Tibial artery (tissue), 4 donors: ENCODE results near the gene CACTIN.
A peak's percentile ranks its signal among the peaks of the same experiment; 100 is the strongest.

ENCODE experiments used
- DNase-seq, 2 donors: peaks; one replicate each; pipeline ENCODE4 v3.0.0-alpha.2; 2019
- H3K27ac ChIP-seq, 2 donors: fragments of 200-600 bp; sonication (generic) in 1 of 2; 1 replicate in 1 of 2; 2 replicates in 1 of 2; pipeline ENCODE4 v1.5.1; 2018 to 2019; ENCODE audit warnings: mild to moderate bottlenecking in 1 of 2
- H3K27me3 ChIP-seq, 2 donors: fragments of 200-600 bp; sonication (generic) in 1 of 2; one replicate each; pipeline versions ENCODE4 v1.5.1 to v1.6.0; 2016 to 2019
- H3K36me3 ChIP-seq, 3 donors: fragments of 200-600 bp; sonication (generic) in 2 of 3; one replicate each; pipeline ENCODE4 v1.5.1; 2016 to 2019; ENCODE audit warnings: mild to moderate bottlenecking in 2 of 3
- H3K4me1 ChIP-seq, 4 donors: fragments of 200-600 bp; sonication (generic) in 2 of 4; 1 replicate in 3 of 4; 2 replicates in 1 of 4; pipeline ENCODE4 v1.5.1; 2016 to 2019
- H3K4me3 ChIP-seq, 2 donors: fragments of 200-600 bp; sonication (generic) in 1 of 2; 1 replicate in 1 of 2; 2 replicates in 1 of 2; pipeline ENCODE4 v1.5.1; 2018 to 2019; ENCODE audit warnings: mild to moderate bottlenecking in 2 of 2
- H3K9me3 ChIP-seq, 3 donors: fragments of 200-600 bp; sonication (generic) in 1 of 3; one replicate each; pipeline ENCODE4 v1.5.1; 2016 to 2019
- intact Hi-C: fragments of 100-400 bp; cut with DNase I; formaldehyde crosslinking; loops from one replicate; pipeline ENCODE4 v1.15.0; 2023; ENCODE audit warnings: low total_unique reads
- TF ChIP-seq, protein P1 (sequence below), 2 experiments: fragments of 200-600 bp in 1 of 2; fragments of 450-650 bp in 1 of 2; IDR thresholded peaks; one replicate each; pipeline ENCODE4 v1.5.1; 2017 to 2019; ENCODE audit warnings: antibody characterized with exemption in 2 of 2, mild to moderate bottlenecking in 1 of 2, moderate library complexity in 1 of 2

CACTIN gene

DNA sequence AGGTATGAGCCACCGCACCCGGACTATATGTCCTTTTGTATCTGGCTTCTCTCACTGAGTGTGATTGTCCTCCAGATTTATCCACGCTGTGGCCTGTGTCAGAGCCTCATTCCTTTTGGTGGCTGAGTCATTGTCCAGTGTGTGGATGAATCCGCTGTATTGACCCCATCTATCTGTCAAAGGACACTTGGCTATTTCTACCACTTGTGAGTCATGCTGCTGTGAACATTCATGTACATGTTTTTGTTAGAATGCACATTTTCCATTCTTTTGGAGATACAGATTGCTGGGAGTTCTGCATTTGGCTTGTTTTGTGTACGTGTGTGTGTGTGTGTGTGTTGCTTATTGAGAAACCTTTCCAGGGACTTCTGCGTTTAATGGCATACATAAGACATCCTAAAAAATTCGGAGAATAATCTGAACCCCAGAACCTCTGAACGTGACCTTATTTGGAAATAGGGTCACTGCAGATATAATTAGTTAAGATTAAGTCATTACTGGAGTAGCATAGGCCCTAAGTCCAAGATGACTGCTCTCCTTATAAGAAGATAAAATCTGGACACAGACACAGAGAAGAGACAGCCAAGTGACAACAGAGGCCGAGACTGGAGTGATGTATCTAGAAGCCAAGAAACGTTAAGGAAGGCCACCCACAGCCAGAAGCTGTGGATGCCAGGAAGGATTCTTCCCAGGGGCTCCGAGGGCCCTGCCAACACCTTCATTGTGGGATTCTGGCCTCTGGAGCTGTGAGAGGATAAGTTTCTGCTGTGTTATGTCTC is 46.2 kb downstream of the CACTIN start:
- Histone ChIP-seq H3K36me3 (peaks cover 0 to 34% (median 0%) of the 10 kb centered on the region in 3 donors), H3K9me3 (no peaks in the 10 kb centered on the region), H3K27ac (peak overlapping the region; percentile 55 to 63), H3K4me3 (no peak overlapping the region), H3K4me1 (peaks cover 0 to 41% (median 20%) of the 10 kb centered on the region in 4 donors), H3K27me3 (peaks cover 0 to 4% of the 10 kb centered on the region in 2 donors)
- TF ChIP-seq, protein P1, sequence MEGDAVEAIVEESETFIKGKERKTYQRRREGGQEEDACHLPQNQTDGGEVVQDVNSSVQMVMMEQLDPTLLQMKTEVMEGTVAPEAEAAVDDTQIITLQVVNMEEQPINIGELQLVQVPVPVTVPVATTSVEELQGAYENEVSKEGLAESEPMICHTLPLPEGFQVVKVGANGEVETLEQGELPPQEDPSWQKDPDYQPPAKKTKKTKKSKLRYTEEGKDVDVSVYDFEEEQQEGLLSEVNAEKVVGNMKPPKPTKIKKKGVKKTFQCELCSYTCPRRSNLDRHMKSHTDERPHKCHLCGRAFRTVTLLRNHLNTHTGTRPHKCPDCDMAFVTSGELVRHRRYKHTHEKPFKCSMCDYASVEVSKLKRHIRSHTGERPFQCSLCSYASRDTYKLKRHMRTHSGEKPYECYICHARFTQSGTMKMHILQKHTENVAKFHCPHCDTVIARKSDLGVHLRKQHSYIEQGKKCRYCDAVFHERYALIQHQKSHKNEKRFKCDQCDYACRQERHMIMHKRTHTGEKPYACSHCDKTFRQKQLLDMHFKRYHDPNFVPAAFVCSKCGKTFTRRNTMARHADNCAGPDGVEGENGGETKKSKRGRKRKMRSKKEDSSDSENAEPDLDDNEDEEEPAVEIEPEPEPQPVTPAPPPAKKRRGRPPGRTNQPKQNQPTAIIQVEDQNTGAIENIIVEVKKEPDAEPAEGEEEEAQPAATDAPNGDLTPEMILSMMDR (IDR thresholded peaks at IDR 0.05), result no peak
- intact Hi-C loops, result no loop called here
- peak in 1 of 2 donors; percentile 51 for DNase-seq

DNA sequence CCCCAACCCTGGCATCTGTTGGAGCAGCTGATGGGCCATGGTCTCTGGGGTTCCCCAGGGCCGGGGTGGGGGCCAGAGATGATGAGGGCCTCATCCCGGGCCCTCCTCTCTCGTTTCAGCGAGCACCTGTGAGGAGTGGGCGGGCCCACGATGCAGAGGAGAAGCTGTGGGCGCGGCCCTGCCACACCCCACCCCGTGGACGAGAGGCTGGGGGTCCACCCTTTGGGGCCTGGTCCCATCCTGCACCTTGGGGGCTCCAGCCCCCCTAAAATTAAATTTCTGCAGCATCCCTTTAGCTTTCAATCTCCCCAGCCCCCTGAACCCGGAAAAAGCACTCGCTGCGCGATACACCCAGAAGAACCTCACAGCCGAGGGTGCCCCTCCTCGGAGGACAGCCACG is 48.2 kb downstream of the CACTIN start:
- H3K36me3 ChIP-seq, result peaks cover 0 to 40% (median 0%) of the 10 kb centered on the region in 3 donors
- H3K4me1 ChIP-seq, result peaks cover 4 to 52% (median 23%) of the 10 kb centered on the region in 4 donors
- DNase-seq, result no peak
- H3K4me3 ChIP-seq, result no peak overlapping the region
- TF ChIP-seq, protein P1 (IDR thresholded peaks at IDR 0.05), result no peak
- intact Hi-C loops, result loop anchor here (5.0 kb wide), 1 partner anchor 39 kb away; no protein-coding TSS in a partner anchor
- no peaks in the 10 kb centered on the region for H3K27me3 ChIP-seq
- peak overlapping the region; percentile 55 to 63 for H3K27ac ChIP-seq
- no peaks in the 10 kb centered on the region for H3K9me3 ChIP-seq

DNA sequence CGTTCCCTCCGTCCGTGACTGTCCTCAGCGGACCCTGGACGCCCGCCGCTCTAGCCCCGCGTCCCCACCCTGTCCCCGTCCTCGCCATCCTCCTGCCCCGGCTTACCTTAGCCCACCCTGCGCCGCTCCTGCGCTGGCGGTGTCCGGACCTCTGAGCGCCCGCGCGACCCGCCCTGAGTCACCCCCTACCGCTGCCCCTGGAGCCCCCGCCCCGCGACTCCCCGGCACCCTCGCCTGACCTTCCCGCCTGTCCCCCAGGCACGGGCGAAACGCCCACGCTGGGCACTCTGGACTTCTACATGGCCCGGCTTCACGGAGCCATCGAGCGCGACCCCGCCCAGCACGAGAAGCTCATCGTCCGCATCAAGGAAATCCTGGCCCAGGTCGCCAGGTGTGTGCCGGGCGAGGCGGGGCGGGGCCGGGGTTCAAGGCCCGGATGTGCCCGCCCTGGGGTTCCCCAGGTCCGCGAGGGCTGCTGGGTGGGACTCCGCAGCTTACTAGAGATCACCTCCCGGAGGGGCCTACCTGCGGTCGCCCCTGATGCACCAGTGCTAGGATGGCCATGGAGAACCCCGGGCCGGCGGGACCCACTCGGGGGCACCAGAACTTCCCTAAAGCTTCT is 48.8 kb downstream of the CACTIN start:
- Histone ChIP-seq H3K36me3 (peaks cover 0 to 40% (median 0%) of the 10 kb centered on the region in 3 donors), H3K9me3 (no peaks in the 10 kb centered on the region), H3K27ac (no peak overlapping the region), H3K4me1 (peaks cover 5 to 53% (median 24%) of the 10 kb centered on the region in 4 donors), H3K27me3 (no peaks in the 10 kb centered on the region), H3K4me3 (no peak overlapping the region)
- no peak for DNase-seq
- TF ChIP-seq, protein P1 (IDR thresholded peaks at IDR 0.05), result no peak
- intact Hi-C loops, result loop anchor here (5.0 kb wide), 1 partner anchor 39 kb away; no protein-coding TSS in a partner anchor

DNA sequence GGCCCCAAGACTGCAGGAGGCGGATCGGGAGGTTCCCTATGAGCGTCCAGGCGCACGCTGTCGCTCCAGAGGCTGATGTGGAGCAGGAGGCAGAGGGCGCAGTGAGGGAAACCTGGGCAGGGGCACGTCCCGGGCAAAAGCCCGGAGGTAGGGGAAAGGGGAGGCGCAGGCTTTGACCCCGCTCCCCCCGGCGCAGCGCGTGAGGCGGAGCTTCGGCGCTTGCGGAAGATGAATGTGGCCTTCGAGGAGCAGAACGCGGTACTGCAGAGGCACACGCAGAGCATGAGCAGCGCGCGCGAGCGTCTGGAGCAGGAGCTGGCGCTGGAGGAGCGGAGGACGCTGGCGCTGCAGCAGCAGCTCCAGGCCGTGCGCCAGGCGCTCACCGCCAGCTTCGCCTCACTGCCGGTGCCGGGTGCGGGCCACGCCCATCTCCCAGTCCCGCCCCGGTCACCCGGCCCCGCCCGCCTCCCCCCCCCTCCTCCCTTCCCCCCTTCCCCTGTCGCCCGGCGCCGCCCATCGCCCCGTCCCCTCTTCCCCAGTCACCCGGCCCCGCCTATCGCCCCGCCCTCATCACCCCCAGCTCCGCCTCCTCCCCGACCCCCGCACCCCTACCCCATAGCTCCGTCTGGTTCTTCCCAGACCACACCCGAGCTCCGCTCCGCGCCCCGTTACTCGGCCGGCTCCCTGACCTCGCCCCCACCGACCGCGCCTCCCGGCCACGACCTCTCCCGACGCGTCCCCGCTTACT is 49.7 kb downstream of the CACTIN start:
- H3K4me3 ChIP-seq, result peak overlapping the region; percentile 20 to 37
- TF ChIP-seq, protein P1 (IDR thresholded peaks at IDR 0.05), result no peak
- H3K27ac ChIP-seq, result peak overlapping the region; percentile 19 to 54
- intact Hi-C loops, result loop anchor here (5.0 kb wide), 1 partner anchor 40 kb away; no protein-coding TSS in a partner anchor
- DNase-seq, result peak in 1 of 2 donors; percentile 82
- no peaks in the 10 kb centered on the region for H3K27me3 ChIP-seq
- peaks cover 5 to 58% (median 29%) of the 10 kb centered on the region in 4 donors for H3K4me1 ChIP-seq
- no peaks in the 10 kb centered on the region for H3K9me3 ChIP-seq
- H3K36me3 ChIP-seq, result peaks cover 0 to 40% (median 0%) of the 10 kb centered on the region in 3 donors

DNA sequence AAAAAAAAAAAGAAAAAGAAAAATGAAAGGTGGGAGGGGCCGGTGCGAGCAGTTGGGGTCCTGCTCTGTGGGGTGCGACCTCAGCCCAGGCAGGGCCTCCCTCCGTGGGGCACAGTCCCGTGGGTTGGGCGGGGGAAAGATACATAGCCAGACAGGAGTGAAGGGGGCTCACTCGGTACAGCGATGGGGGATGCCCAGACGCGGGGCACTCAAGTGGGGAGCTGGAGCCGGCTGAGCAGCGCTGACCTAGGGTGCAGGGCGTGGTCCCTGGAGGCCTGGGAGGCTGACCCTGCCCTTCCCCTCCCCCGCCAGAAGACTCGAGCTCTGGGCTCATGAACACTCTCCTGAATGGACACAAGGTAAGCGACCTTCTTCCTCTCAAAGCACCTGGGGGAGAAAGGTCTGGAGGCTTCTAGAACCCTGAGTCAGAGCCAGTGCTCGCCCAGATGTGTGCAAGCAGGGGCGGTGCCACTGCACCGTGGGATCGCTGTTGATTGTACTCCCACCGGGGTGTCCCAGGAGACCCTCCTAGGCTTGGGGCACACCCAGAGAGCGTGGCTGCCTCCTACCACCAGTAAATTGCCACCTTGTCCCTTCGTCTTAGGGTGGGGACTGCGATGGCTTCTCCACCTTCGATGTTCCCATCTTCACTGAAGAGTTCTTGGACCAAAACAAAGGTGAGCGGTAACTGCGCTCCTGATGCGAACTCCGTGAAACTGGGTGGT is 50.5 kb downstream of the CACTIN start:
- intact Hi-C loops, result loop anchor here (5.0 kb wide), 1 partner anchor 41 kb away; no protein-coding TSS in a partner anchor
- peak overlapping the region in 1 of 2 donors; percentile 54 for H3K27ac ChIP-seq

More for the DNA sequence above, 50.5 kb downstream of the CACTIN start:
- peaks cover 0 to 40% (median 0%) of the 10 kb centered on the region in 3 donors for H3K36me3 ChIP-seq
- H3K4me1 ChIP-seq, result peaks cover 5 to 59% (median 34%) of the 10 kb centered on the region in 4 donors
- H3K27me3 ChIP-seq, result no peaks in the 10 kb centered on the region
- no peak for DNase-seq
- TF ChIP-seq, protein P1 (IDR thresholded peaks at IDR 0.05), result no peak
- H3K4me3 ChIP-seq, result peak overlapping the region; percentile 20 to 37
- H3K9me3 ChIP-seq, result no peaks in the 10 kb centered on the region
